ENCODE results near the gene AHCY. TPM values are rescaled to one million over a fixed set of nuclear protein-coding genes. Genes with fewer than 3 reads are reported as not detected.

The AHCY gene
- polyA plus RNA-seq, 1 donor = 161 TPM

Other genes with a start within 250 kb of the AHCY start
- gene EIF2S2, start 191.1 kb downstream of the AHCY start, polyA plus RNA-seq = 50.0 TPM
- gene ASIP, start 61.9 kb downstream of the AHCY start, polyA plus RNA-seq = 0.27 TPM
- 33.3 TPM for gene ITCH, start 59.9 kb upstream of the AHCY start, polyA plus RNA-seq
- 164 TPM for gene DYNLRB1, start 213.1 kb upstream of the AHCY start, polyA plus RNA-seq

All from large intestine (tissue), 1 donor.